Stimulated activated CD4-positive, alpha-beta T cell treated with anti-CD3 and anti-CD28 coated beads, Interleukin-12 subunit alpha, Interleukin-12 subunit beta, amount 100 ng/mL, for 24 hours (primary cell): Measurements from ENCODE around the gene HSPBAP1.

Experiments
- DNase-seq, 2 experiments: peaks; one replicate each; pipeline ENCODE4 v3.0.0-alpha.2; 2020; ENCODE audit warnings: low read depth in 2 of 2

HSPBAP1 gene

GRCh38 chr3:122793568-122794416 is at the start of gene HSPBAP1:
Gene HSPBAP1 (minus strand): TSS chr3:122793831. CDS start chr3:122793680, 151 bp downstream.
- peak; percentile 80 to 88 for DNase-seq

DNA sequence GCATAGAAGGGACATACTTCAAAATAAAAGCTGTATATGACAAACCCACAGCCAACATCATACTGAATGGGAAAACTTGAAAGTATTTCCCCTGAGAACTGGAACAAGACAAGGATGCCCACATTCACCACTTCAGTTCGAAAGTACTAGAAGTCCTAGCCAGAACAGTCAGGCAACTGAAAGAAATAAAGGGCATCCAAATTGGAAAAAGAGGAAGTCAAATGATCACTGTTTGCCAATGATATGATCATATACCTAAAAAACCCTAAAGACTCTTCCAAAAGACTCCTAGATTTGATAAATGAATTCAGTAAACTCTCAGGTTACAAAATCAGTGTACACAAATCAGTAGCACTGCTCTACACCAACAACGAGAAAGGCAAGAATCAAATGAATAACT is 42.0 kb upstream of the HSPBAP1 start:
- DNase-seq, result no peak

DNA sequence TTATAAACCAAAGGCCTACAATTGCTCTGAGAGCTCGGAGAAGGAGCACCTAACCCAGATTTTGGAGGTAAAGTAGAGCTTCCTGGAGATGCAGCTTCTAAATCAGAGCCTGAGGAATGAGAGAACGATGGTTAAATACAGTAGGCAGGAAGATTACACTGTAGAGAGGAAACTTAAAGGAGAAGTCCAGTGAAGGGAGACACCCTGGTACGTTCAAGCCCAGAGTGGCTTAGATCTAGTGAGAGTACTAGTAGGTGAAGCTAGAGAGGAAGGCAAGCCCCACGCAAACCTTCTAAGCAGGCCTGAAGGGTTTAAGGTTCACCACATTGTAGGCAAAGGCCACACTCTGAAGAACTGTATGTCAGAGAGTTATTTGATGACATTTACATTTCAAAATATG is 34.6 kb upstream of the HSPBAP1 start:
- DNase-seq, result no peak

- no peak for DNase-seq
These were observed 32.6 kb upstream of the HSPBAP1 start for GRCh38 chr3:122826278-122826677.

DNA sequence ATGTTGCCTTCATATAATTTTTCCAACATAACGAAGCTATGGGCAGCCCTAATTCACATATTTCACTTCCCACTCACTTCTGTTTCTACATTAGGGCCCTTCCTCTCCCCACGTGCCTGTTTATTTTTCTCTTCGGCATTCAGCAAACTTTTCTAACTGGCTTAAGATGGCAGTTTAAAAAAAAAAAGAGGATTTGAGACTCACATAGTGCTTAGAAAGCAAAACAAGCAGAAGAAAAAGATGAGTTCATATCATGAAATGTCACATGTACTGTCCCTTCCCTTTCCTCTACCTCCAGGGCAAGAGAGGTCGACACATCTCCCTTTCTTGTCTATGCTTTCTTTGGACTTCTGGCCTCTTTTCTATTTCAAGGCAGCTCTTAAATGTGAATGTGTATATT is 31.8 kb upstream of the HSPBAP1 start:
- DNase-seq, result no peak

DNA sequence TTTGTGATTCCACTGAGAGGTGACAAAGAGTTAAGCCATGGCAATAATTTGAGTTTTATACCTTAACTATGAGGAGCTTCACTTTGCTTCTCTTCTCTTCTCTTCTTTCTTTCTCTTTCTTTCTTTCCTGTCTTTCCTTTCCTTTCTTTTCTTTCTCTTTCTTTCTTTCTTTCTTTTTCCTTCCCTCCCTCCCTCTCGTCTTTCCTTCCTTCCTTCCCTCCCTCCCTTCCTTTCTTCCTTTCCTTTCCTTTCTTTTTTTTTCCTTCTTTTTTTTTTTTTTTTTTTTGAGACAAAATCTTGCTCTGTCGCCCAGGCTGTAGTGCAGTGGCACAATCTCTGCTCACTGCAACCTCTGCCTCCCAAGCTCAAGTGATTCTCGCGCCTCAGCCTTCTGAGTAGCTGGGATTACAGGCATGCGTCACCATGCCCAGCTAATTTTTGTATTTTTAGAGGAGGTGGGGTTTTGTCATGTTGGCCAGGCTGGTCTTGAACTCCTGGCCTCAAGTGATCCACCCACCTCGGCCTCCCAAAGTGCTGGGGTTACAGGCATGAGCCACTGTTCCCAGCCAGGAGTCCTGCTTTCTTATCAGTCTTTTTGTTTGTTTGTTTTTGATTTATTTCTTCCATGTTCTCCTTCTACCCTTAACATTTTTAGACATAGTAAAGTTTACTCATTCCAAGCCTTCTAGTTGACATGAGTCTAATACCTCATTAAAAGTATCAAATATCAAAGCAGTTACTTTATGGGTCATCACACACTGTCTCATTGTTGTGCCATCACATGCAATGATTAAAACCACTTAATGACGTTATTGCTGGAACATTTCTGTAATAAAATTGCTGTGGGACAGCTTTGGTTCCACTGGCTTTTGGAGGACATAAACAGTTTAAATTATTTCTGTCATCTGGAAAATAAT is 31.1 kb upstream of the HSPBAP1 start:
- no peak for DNase-seq

- no peak for DNase-seq
These were observed 23.0 kb upstream of the HSPBAP1 start for GRCh38 chr3:122816587-122816986.

- DNase-seq, result no peak
These were observed 17.1 kb upstream of the HSPBAP1 start for GRCh38 chr3:122810734-122811133.

DNA sequence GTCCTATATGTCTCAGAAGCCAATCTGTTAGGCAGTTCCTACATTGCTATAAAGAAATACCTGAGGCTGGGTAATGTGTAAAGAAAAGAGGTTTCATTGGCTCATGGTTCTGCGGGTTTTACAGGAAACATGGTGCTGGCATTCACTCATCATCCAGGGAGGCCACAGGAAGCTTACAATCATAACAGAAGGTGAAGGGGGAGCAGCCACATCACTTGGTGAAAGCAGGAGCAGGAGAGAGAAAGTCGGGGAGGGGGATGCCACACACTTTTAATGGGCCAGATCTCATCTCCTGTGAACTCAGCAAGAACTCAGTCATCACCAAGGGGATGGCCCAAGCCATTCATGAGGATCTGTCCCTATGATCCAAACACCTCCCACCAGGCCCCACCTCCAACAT is 10.3 kb upstream of the HSPBAP1 start:
- no peak for DNase-seq

- DNase-seq, result no peak
These were observed 8.7 kb upstream of the HSPBAP1 start for GRCh38 chr3:122802323-122802722.

DNA sequence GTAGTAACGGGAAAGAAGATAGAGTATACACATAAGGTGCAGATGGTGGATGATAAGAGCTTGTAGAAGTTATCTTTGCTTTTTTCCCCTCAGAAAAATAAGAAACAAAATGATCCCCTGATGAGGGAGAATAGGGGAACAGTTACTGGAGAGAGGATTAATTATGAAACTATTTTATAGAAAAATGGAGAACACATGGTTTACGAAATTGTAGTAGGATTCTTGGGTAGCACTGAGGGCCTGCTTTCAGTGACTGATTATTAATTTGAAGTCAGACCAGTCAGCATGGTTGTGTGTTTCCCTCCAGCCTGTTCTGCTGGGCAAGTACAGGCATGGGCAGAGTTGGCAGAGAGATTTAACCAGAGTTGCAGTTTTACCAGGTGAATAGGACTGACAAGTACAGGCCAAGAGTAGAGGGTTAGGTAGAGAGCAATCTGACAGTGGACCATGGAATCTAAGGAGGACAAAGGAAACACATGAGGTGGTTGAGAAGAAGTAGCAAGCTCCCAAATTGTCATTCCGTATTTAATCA is 7.1 kb upstream of the HSPBAP1 start:
- DNase-seq, result no peak

DNA sequence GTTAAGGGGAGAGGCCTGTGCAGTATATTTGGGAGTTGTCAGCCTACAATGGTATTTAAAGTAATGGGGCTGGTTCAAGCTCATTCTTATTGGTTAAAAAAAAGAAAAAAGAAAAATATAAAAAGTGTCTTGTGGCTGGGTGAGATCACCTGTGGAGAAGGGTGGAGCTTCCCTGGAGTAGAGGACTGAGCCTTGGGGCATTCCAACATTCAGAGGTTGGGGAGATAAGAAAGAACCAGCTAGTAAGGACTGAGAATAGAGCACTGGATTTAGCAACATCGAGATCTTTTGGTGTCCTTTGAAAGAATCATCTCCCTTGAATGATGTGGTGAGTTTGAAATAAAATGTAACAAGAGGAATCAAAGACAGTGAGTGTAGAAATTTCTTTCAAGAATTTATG is 6.4 kb upstream of the HSPBAP1 start:
- no peak for DNase-seq

DNA sequence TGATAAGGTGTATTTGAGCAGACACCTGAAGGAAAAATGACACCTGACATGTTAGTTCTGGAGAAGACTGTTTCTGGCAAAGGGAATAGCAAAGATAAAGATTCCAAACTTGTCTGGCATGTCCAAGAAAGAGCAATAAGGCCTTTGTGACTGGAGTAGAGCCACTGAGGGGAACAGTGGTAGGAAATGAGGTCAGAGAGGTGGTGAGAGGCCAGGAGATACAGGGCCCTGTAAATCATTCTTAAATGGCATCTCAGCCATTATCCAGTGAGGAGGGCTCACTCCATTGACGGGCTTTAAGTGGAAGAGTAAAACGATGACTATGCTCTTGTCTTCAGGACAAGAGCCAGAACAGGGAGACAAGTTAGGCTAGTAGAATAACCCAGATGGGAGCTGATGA is 5.7 kb upstream of the HSPBAP1 start:
- DNase-seq, result no peak

DNA sequence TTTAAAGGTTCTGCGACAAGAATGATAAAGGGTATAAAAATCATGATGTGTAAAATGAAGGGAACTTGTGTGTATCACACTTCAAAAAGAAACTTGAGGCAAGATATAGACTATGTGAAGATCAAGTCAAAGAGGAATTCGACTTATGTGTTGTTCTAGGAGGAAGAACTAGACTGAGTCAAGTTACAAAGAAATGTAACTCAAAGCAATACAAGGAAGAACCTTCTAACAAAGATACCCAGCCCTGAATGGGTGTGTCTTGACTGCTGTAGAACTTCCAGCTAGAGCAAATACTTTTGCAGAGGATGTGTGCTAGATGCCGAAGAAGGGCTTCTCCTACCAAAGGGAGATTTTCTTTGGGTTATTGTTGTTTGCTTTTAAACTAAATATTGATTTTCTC is 3.7 kb upstream of the HSPBAP1 start:
- no peak for DNase-seq

GRCh38 chr3:122795674-122796195 is 2.1 kb upstream of the HSPBAP1 start:
- DNase-seq, result no peak

DNA sequence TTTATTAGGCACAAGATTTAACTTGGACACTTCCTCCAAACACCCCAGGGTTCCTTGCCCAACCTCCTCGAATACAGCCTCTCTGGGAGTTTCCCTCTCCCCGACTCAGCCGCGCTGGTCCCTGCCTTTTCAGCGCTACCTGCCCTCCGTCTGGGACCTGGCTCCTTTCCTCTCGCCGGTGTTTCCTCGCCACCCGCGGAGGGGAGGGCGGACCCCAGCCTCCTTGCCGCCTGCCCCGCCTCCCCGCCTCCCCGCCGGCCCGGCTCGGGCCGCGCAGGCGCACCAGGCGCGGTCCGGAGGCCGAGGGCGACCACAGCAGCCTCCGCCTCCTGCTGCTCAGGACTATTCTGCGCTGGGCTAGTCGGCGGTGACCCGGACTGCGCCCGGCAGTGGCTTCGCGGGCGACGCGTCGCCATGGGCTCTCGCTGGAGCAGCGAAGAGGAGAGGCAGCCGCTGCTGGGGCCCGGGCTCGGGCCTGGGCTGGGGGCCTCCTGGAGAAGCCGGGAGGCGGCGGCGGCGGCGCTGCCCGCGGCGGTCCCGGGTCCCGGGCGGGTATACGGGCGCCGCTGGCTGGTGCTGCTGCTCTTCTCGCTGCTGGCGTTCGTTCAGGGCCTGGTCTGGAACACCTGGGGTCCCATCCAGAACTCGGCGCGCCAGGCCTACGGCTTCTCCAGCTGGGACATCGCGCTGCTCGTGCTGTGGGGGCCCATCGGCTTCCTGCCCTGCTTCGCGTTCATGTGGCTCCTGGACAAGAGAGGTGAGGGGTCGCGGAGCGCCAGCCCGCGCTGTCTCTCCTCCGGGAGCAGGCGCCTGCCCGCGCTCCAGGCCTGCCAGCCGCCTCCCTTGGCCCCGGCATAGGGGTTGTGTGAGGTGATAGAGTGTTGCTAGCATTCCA is 1.4 kb upstream of the HSPBAP1 start, which contains the start of gene SLC49A4:
Gene SLC49A4 (plus strand): TSS at position 291 of the 895 bp plus-strand sequence. CDS start 124 bp downstream, at position 415.
- DNase-seq, result peak; percentile 41 to 57

DNA sequence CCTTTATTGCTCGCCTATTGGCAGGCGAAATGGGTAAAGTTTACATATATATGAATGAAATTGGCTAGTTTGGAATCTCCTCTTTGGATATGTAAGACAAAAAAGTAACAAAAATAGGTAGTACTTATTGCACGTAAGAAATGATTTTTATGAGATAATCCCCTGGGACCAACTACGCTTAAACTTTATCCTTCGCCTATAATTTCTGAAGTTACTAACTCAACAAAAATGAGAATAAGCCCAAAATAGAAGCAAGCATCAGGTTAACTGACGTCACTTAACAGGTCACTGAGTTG is 800 bp upstream of the HSPBAP1 start:
- DNase-seq, result no peak

- DNase-seq, result no peak
These were observed 3.9 kb downstream of the HSPBAP1 start for GRCh38 chr3:122789585-122790273.

DNA sequence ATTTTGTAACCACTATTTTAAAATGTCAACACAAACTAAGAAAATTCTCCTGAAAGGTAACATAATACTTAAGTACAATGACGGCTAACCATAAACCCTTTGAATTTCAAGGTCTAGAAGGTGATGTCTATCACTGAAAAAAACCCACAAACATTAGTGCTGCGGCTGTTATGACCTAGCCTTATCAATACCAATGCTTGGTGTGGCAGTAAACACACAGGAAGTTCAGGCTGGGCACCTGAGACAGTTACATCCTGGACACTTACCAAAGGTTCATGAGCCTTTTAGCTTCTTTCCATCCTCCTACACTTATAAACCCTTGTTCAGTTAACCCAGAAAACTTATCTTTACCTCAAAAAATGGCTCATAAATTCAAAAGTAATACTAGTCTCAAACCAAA is 5.8 kb downstream of the HSPBAP1 start:
- no peak for DNase-seq

GRCh38 chr3:122786066-122786465 is 7.6 kb downstream of the HSPBAP1 start:
- no peak for DNase-seq

DNA sequence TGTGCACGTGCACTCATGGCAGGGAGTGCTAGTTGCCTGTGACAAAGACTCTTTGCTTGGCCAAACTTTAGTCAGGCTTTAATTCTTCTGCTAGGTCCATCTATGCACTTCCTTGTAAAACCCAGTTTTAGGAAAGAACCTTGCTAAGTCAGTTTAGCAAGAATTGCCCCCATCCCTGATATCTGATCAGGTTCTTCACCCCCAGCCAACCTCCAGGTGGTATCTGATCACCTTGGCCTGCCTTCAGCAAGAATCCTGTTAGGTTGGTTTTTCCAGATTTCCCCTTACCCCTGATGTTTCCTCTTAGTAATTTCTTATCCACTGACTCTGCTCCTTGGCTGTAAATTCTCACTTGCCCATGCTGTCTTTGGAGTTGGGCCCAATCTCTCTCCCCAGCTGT is 8.4 kb downstream of the HSPBAP1 start:
- DNase-seq, result no peak
